RPMI8226 (cell line): Measurements from ENCODE around the gene PYGO2.
"Not testable (repeated sequence)": the region's sequence is repeated elsewhere in the genome, so short reads cannot be mapped to it uniquely, and the experiment has no call there.

Source experiments
- DNase-seq: peaks from one replicate; pipeline ENCODE4 v3.0.0-alpha.2; 2015

PYGO2 gene

GRCh38 chr1:154977762-154978161 is 16.2 kb upstream of the PYGO2 start:
- DNase-seq: not testable (repeated sequence)

GRCh38 chr1:154975409-154976059 is 14.0 kb upstream of the PYGO2 start:
- DNase-seq: peak; percentile 83

- peak; percentile 99 for DNase-seq
Observed at GRCh38 chr1:154974808-154975408, 13.3 kb upstream of the PYGO2 start.

GRCh38 chr1:154974102-154974807 is 12.7 kb upstream of the PYGO2 start, which contains the start of gene CKS1B:
CKS1B (plus strand) TSS chr1:154974681; CDS start chr1:154974746, 65 bp downstream.
- peak; percentile 100 for DNase-seq

GRCh38 chr1:154973344-154974101 is 11.9 kb upstream of the PYGO2 start:
- DNase-seq: peak; percentile 99

- no peak for DNase-seq
Observed at GRCh38 chr1:154972517-154973343, 11.1 kb upstream of the PYGO2 start.

GRCh38 chr1:154972213-154972516 is 10.6 kb upstream of the PYGO2 start:
- no peak for DNase-seq

GRCh38 chr1:154971341-154971998 is 9.9 kb upstream of the PYGO2 start:
- DNase-seq: no peak

- DNase-seq: peak; percentile 94
Observed at GRCh38 chr1:154970631-154971340, 9.2 kb upstream of the PYGO2 start, which contains the start of gene SHC1. SHC1 (minus strand) TSS chr1:154970747; CDS start chr1:154970526, 221 bp downstream.

- DNase-seq: no peak
Observed at GRCh38 chr1:154969860-154970452, 8.4 kb upstream of the PYGO2 start.

- no peak for DNase-seq
Observed at GRCh38 chr1:154969246-154969645, 7.7 kb upstream of the PYGO2 start.

- no peak for DNase-seq
Observed at GRCh38 chr1:154968731-154969130, 7.1 kb upstream of the PYGO2 start.

- DNase-seq: no peak
Observed at GRCh38 chr1:154967331-154967950, 5.9 kb upstream of the PYGO2 start.

GRCh38 chr1:154966111-154966510 is 4.5 kb upstream of the PYGO2 start:
- no peak for DNase-seq

GRCh38 chr1:154964359-154964758 is 2.8 kb upstream of the PYGO2 start:
- no peak for DNase-seq

GRCh38 chr1:154963643-154964042 is 2.1 kb upstream of the PYGO2 start:
- no peak for DNase-seq

- no peak for DNase-seq
Observed at GRCh38 chr1:154962795-154963330, 1.3 kb upstream of the PYGO2 start.

GRCh38 chr1:154962156-154962749 is 671 bp upstream of the PYGO2 start:
- peak; percentile 66 for DNase-seq

GRCh38 chr1:154960446-154961136 is 991 bp downstream of the PYGO2 start:
- peak; percentile 26 for DNase-seq
